Measurements from ENCODE around the gene TFB2M. TPM values are rescaled to one million over a fixed set of nuclear protein-coding genes. Genes with fewer than 3 reads are reported as not detected.

The TFB2M gene
- total and polyA plus RNA-seq, 8 donors, result 4.7 to 34.8 (median 10.9) TPM

GRCh38 chr1:246510147-246511030, 55.7 kb downstream of the TFB2M start:
- WGBS, 5 donors, result 84 to 94% (median 93%) methylated on average over 5 to 13 of the region's 13 CpGs

GRCh38 chr1:246508897-246509688, 57.0 kb downstream of the TFB2M start:
- H3K27ac ChIP-seq, result no peak overlapping the region
- peaks cover 5 to 22% (median 16%) of the 10 kb centered on the region in 4 donors for H3K4me1 ChIP-seq
- H3K9me3 ChIP-seq, result peaks cover 0 to 10% (median 8%) of the 10 kb centered on the region in 4 donors
- H3K4me3 ChIP-seq, result no peak overlapping the region
- TF ChIP-seq CTCF (IDR thresholded peaks at IDR 0.05) (no peak), POLR2A (IDR thresholded peaks at IDR 0.05) (no peak), EP300 (IDR thresholded peaks at IDR 0.05) (no peak), POLR2AphosphoS5 (IDR thresholded peaks at IDR 0.05) (no peak)
- WGBS, 5 donors, result 88 to 94% (median 89%) methylated on average over 22 to 26 of the region's 26 CpGs
- intact Hi-C loops (cut with DNase I; ENCODE audit: low total_unique reads), result loop anchor here (10.0 kb wide), 1 partner anchor 186 kb away; no protein-coding TSS in a partner anchor
- H3K27me3 ChIP-seq, result no peaks in the 10 kb centered on the region
- DNase-seq, result no peak
- no peaks in the 10 kb centered on the region for H3K36me3 ChIP-seq

More at GRCh38 chr1:246510147-246511030, 55.7 kb downstream of the TFB2M start:
- no peaks in the 10 kb centered on the region for H3K27me3 ChIP-seq
- no peak overlapping the region for H3K27ac ChIP-seq
- no peak overlapping the region for H3K4me3 ChIP-seq
- H3K9me3 ChIP-seq, result peaks cover 0 to 22% (median 20%) of the 10 kb centered on the region in 4 donors
- no peak for DNase-seq
- no peaks in the 10 kb centered on the region for H3K36me3 ChIP-seq
- peaks cover 5 to 20% (median 16%) of the 10 kb centered on the region in 4 donors for H3K4me1 ChIP-seq
- intact Hi-C loops (cut with DNase I; ENCODE audit: low total_unique reads), result no loop called here
- TF ChIP-seq POLR2AphosphoS5 (IDR thresholded peaks at IDR 0.05), result no peak
- TF ChIP-seq EP300 (IDR thresholded peaks at IDR 0.05), result no peak
- TF ChIP-seq POLR2A (IDR thresholded peaks at IDR 0.05), result no peak
- no peak for TF ChIP-seq CTCF (IDR thresholded peaks at IDR 0.05)

- WGBS, 5 donors, result 0 to 2% (median 1%) methylated on average over 19 to 79 of the region's 79 CpGs
These were observed 59.2 kb downstream of the TFB2M start, which contains the start of gene SMYD3 for GRCh38 chr1:246506674-246507481. Gene SMYD3, minus strand, starts transcription at chr1:246507279.

More at GRCh38 chr1:246506674-246507481, 59.2 kb downstream of the TFB2M start, which contains the start of gene SMYD3:
- Histone ChIP-seq H3K27me3 (no peaks in the 10 kb centered on the region), H3K36me3 (no peaks in the 10 kb centered on the region), H3K9me3 (no peaks in the 10 kb centered on the region), H3K4me3 (peak within 1 kb of the TSS; percentile 83 to 100 (median 96)), H3K4me1 (peaks cover 5 to 22% (median 16%) of the 10 kb centered on the region in 4 donors), H3K27ac (peak within 1 kb of the TSS; percentile 61 to 80 (median 75))
- DNase-seq, result peak; percentile 78 to 96
- TF ChIP-seq POLR2A (IDR thresholded peaks at IDR 0.05) (no peak), EP300 (IDR thresholded peaks at IDR 0.05) (no peak), POLR2AphosphoS5 (IDR thresholded peaks at IDR 0.05) (peak in 2 of 3 donors; percentile 42 to 67), CTCF (IDR thresholded peaks at IDR 0.05) (no peak)
- intact Hi-C loops (cut with DNase I; ENCODE audit: low total_unique reads), result loop anchor here (10.0 kb wide), 1 partner anchor 188 kb away; no protein-coding TSS in a partner anchor

Measured in stomach (tissue), 9 donors.